Middle frontal gyrus (tissue), 1 donor: ENCODE data around the gene ANXA1.

Source experiments
- DNase-seq: peaks from one replicate; pipeline ENCODE4 v3.0.0-alpha.2; 2015; ENCODE audit warnings: low spot score; ENCODE audit errors: extremely low spot score

Gene ANXA1

DNA sequence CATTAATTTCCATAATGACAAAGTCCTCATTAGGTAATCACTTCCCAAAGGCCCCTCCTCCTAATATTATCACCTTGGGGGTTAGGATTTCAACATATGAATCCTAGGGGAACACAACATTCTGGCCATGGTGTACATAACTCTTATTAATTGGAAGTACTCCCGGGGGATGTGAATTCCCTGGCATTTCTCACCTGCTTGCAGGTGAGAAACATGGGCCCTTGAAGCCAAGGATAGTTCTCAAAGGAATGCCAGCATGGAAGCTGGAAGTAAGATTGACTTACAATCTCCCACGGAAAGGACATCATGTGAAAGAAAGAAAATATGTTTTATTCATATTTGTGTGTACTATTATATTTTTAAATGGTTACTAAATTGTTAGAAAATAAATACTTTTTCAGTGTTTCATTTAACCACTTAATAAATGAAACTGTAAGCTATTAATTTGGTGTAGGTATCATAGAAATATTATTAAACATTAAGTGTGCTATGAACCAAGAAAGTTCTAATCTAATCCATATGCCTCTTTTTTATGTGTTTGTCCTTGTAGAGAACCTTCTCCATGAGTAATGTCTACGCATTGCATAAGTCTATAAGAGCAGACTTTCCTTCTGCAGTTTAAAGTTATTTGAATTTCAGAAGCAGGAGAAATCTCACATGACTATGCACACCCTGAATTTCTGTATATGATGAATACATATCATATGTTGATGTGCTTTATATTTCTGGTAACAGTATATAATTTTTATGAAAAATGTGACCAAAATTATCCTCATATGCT lies 59.4 kb downstream of the ANXA1 start:
- DNase-seq, result no peak

DNA sequence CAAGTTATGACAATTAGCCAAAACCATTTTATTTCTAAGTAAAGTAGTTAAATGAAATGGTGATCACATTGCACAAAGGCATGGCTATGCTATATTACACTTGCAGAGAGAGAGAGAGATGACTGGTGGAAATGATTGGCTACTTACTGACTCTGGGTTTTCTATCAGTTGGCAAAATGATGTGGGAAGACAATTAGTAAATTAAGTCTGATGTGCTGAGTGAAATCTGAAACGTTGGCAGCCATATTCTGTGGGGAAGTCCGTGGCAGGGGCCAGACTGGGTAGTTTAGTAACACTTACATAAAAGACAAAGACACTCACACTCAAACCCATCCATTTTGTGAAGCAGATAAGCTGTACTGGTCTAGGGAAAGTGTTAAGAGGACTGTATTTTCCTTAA lies 61.6 kb downstream of the ANXA1 start:
- no peak for DNase-seq

- no peak for DNase-seq
These were observed 63.6 kb downstream of the ANXA1 start for GRCh38 chr9:73215249-73215648.

- DNase-seq, result no peak
These were observed 64.4 kb downstream of the ANXA1 start for GRCh38 chr9:73216100-73216499.
